Measurements from ENCODE around the gene KLHL7.
"Not testable (repeated sequence)": the region's sequence is repeated elsewhere in the genome, so short reads cannot be mapped to it uniquely, and the experiment has no call there.

KLHL7 gene

GRCh38 chr7:23165316-23165715, 59.7 kb downstream of the KLHL7 start:
- DNase-seq: no peak
- intact Hi-C loops (cut with DNase I): no loop called here

- intact Hi-C loops (cut with DNase I): no loop called here
- DNase-seq: no peak
Measured at GRCh38 chr7:23167691-23168090, 62.1 kb downstream of the KLHL7 start.

DNA sequence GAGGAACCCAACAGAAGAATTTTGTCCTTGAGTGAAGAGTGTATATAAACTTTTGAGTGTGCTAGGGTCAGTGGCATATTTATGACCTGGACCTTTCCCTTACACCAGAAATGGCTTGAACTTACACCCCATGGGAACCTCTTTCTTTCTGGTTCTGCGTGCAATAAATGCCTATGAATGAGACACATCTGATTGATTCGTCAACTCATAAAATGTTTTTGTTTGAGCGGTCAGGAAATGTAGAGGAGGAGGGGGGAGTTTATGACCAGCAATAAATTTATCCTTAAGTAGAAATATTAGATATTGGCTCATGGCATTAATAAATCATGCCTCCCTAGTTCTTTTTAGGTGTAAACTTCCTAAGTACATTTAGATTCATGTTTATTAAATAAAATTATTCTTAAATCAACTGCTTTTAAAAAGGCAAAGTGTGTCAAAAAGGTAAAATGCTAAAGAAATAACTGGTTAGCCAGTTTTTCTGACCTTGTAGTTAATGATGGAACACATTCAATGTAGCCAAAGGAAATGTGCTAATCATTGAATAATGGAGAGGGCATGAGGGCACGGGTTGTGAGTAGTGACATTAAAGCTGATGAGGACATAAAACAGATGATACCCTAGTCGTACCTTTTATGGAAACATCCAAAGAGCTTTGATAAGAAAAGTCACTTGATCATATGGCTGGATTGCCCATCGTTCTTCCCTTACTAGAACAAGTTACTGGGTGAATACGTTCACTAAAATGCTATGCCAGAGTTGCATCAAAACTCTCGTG, 62.7 kb downstream of the KLHL7 start:
- DNase-seq: no peak
- intact Hi-C loops (cut with DNase I): no loop called here

- intact Hi-C loops (cut with DNase I): no loop called here
- DNase-seq: no peak
Measured at GRCh38 chr7:23175938-23176337, 70.4 kb downstream of the KLHL7 start.

DNA sequence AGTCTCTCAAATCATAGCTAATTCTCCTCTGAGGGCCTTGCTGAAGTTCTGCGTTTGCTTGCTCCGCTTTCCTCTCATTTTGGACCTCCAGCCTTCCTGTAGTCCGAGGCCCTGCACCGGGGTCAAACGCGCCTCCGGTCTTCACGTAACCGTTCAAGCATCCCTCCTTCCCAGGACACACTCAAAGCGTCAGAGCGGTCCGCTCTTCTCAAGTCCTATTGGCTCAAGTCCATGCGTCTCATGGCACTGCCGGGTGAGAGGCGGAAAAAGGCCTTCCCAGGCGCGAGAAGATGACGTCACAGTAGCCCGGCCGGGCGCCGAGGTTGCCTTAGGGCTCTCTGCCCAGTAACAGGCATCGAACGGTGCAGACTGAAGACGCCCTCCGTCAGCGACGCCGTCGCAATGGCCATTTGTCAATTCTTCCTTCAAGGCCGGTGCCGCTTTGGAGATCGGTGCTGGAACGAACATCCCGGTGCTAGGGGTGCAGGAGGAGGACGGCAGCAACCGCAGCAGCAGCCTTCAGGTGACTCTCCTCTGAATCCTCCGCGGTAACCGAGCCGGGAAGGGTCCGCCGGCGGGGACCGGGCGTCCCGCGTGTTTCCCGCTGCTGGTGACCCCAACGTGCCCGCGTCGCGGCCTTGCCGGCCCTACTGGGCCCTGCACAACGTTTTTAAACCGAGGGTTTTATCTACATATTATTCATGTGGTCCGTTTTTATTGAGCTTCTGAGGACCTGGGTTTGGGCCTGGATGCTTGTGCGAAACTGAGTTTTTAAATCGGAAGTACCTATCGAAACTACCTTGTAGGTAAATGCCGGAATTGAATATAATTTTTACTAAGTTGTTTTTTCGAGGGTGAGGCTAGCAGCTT, 76.3 kb downstream of the KLHL7 start, which contains the start of gene NUP42:
Gene NUP42 (plus strand): TSS at position 365 of the 870 bp plus-strand sequence. CDS start 38 bp downstream, at position 403.
- DNase-seq: peak; percentile 88 to 98 (median 91)
- intact Hi-C loops (cut with DNase I): loop anchor here (2.0 to 5.0 kb wide), 2 partner anchors 77 to 350 kb away; partner anchors contain the start of genes KLHL7 and TRA2A

DNA sequence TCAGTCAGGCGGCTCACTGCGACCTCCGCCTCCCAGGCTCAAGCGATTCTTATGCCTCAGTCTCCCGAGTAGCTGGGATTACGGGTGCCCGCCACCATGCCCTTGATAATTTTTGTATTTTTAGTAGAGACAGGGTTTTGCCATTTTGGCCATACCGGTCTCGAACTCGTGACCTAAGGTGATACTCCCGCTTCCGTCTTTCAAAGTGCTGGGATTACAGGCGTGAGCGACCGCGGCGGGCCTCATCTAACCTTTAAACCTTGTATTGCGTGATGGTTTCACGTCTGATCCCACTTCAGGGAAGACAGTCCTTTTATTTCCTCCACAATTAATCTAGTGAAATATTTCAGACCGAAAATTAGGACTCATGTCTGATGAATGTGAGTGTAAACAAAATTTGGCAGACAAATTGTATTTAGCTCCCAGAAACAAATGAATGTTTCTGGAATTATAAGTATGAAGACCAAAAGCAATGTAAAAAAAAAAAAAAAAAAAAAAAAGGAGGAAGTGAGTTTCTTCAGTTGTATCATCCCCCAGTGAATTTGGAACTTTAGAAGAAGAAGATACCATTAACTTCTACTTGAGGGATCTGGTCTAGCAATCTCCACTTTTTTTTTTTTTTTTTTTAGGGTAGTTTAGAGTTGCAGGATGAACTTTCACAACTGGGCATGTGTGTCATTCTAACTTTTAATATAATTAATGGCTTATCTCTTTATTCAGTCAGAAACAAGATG, 77.9 kb downstream of the KLHL7 start:
- no peak for DNase-seq
- intact Hi-C loops (cut with DNase I): loop anchor here (5.0 kb wide), 1 partner anchor 349 kb away; the partner anchor contains the start of gene TRA2A

- intact Hi-C loops (cut with DNase I): loop anchor here (5.0 kb wide), 1 partner anchor 348 kb away; the partner anchor contains the start of gene TRA2A
- no peak for DNase-seq
Measured at GRCh38 chr7:23184291-23184690, 78.7 kb downstream of the KLHL7 start.

DNA sequence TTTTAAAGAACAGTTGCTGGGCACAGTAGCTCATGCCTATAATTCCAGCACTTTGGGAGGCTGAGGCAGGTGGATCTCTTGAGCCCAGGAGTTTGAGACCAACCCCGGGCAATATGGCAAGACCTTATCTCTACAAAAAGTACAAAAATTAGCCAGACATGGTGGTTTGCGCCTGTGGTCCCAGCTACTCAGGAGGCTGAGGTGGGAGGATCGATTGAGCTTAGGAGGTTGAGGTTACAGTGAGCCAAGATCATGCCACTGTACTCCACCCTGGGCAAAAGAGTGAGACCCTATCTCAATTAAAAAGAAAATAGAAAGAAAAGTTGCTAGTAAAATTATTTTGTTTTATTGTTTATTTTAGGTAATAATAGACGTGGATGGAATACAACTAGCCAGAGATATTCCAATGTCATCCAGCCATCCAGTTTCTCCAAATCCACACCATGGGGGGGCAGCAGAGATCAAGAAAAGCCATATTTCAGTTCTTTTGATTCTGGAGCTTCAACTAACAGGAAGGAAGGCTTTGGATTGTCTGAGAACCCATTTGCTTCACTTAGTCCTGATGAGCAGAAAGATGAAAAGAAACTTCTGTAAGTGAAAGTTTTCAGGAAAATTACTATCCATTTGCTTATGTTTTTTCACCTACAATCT, 79.2 kb downstream of the KLHL7 start:
- peak in 6 of 10 donors; percentile 33 to 87 (median 63) for DNase-seq
- intact Hi-C loops (cut with DNase I): loop anchor here (5.0 kb wide), 3 partner anchors 77 to 347 kb away; partner anchors contain the start of gene TRA2A

GRCh38 chr7:23185980-23186379, 80.4 kb downstream of the KLHL7 start:
- intact Hi-C loops (cut with DNase I): loop anchor here (5.0 kb wide), 2 partner anchors 76 to 91 kb away; no protein-coding TSS in a partner anchor

DNA sequence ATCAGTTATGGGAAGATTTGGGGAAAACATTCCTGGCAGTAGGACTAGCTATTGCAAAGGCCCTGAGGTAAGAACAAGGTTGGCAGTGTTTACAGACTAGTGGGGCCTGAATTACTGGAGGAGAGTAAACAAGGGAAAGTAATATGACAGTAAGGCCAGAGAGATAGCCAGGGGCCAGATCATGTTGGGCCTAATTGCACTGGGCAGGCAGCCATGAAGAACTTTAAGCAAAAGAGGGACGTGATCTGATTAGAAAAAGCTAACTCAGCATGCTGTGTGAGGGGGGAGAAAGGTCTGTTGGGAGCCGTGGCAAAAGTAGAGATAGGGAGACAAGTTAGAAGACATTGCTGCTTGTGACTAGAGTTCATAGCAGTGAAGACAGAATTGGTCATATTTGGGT, 85.4 kb downstream of the KLHL7 start:
- DNase-seq: no peak
- intact Hi-C loops (cut with DNase I): no loop called here

More at GRCh38 chr7:23185980-23186379, 80.4 kb downstream of the KLHL7 start:
- DNase-seq: no peak

DNA sequence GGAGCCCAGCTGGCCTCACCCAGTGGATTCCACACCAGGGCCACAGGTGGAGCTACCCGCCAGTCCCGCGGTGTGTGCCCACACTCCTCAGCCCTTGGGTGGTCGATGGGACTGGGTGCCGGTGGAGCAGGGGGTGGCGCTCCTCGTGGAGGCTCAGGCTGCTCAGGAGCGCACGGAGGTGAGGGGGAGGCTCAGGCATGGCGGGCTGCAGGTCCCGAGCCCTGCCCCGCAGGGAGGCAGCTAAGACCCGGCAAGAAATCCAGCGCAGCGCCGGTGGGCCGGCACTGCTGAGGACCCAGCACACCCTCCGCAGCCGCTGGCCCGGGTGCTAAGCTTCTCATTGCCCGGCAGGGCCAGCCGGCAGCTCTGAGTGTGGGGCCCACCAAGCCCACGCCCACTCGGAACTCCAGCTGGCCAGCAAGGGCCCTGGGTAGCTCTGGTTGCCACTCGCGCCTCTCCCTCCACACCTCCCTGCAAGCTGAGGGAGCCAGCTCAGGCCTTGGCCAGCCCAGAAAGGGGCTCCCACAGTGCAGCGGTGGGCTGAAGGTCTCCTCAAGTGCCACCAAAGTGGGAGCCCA, 88.2 kb downstream of the KLHL7 start:
- DNase-seq; intact Hi-C loops (cut with DNase I): not testable (repeated sequence)

DNA sequence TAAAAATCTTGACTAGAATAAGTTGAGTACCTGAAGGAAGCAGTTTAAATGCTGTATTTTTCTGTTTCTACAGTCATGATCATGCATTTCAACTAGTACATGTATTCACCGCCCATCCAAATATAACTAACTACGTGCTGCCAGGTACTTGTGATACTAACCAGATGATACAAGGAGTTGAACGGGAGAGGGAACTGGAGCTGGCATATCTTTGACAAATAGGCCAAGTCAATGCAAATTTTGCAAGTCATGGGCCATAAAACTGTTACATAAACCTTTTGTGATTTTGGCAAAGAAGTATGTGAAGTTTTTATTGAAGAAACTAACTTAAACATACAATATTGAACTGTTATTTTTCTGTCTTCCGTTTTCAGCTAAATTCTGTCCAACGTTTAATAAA, 90.7 kb downstream of the KLHL7 start:
- DNase-seq: no peak
- intact Hi-C loops (cut with DNase I): no loop called here

GRCh38 chr7:23197745-23198144, 92.2 kb downstream of the KLHL7 start:
- DNase-seq; intact Hi-C loops (cut with DNase I): not testable (repeated sequence)

DNA sequence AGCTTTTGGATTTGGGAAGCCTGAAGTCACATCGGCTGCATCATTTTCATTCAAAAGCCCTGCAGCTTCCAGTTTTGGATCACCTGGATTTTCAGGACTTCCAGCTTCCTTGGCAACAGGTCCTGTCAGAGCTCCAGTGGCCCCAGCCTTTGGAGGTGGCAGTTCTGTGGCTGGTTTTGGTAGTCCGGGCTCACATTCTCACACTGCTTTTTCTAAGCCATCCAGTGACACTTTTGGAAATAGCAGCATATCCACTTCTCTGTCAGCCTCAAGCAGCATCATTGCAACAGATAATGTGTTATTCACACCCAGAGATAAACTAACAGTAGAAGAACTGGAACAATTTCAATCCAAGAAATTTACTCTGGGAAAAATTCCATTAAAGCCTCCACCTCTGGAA, 94.7 kb downstream of the KLHL7 start:
- intact Hi-C loops (cut with DNase I): no loop called here
- DNase-seq: no peak

GRCh38 chr7:23204241-23204640, 98.7 kb downstream of the KLHL7 start:
- intact Hi-C loops (cut with DNase I): no loop called here
- DNase-seq: no peak

GRCh38 chr7:23205577-23205908, 100.0 kb downstream of the KLHL7 start:
- no peak for DNase-seq
- intact Hi-C loops (cut with DNase I): no loop called here

- peak in 1 of 10 donors; percentile 85 for DNase-seq
- intact Hi-C loops (cut with DNase I): no loop called here
Measured at GRCh38 chr7:23205909-23206767, 100.6 kb downstream of the KLHL7 start.

DNA sequence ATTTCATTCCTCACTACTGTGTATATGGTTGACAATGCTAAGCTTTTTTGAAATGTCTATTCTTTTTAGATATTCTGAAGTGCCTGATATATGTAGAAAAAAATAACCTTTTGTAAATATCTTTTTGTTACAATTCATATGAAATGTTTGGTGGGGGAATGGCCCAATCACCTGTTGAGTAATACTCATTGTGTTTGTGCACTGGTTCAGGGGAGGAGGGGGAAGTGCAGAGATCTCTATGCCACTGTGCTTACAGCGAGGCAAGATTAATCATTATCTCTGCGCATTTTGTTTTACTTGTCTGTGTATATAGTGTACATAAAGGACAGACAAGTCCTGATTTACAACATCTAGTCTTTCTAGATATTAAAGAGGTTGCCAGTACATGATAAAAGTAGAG, 101.4 kb downstream of the KLHL7 start:
- no peak for DNase-seq
- intact Hi-C loops (cut with DNase I): no loop called here

- DNase-seq: no peak
- intact Hi-C loops (cut with DNase I): no loop called here
Measured at GRCh38 chr7:23207884-23208283, 102.3 kb downstream of the KLHL7 start.
